ENCODE data around the gene ALAD.

DNA sequence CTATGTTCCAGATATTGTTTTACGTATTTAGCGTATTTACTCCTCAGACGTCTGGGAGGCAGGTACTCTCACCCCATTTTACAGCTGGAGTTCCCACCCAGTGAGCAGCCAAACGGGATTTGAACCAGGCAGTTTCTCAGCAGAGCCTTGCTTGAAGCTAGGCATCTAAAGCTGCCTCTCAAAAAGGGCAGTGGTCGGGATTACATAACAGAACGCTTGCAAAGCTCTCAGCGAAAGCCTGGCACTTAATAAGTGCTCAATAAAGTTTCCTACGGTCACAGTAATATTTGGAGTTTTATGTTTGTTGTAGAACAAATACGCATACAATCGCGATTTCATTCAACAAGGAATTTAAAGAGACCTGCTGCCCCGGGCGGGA, 52.0 kb downstream of the ALAD start:
- TF ChIP-seq, protein P1, sequence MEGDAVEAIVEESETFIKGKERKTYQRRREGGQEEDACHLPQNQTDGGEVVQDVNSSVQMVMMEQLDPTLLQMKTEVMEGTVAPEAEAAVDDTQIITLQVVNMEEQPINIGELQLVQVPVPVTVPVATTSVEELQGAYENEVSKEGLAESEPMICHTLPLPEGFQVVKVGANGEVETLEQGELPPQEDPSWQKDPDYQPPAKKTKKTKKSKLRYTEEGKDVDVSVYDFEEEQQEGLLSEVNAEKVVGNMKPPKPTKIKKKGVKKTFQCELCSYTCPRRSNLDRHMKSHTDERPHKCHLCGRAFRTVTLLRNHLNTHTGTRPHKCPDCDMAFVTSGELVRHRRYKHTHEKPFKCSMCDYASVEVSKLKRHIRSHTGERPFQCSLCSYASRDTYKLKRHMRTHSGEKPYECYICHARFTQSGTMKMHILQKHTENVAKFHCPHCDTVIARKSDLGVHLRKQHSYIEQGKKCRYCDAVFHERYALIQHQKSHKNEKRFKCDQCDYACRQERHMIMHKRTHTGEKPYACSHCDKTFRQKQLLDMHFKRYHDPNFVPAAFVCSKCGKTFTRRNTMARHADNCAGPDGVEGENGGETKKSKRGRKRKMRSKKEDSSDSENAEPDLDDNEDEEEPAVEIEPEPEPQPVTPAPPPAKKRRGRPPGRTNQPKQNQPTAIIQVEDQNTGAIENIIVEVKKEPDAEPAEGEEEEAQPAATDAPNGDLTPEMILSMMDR (IDR thresholded peaks at IDR 0.05): no peak
- no peak for TF ChIP-seq POLR2A (IDR thresholded peaks at IDR 0.05)
